Body of pancreas (tissue), 4 donors: Measurements from ENCODE around the gene AKR1C2.
"Not testable (repeated sequence)": the region's sequence is repeated elsewhere in the genome, so short reads cannot be mapped to it uniquely, and the experiment has no call there.

Experiments
- CTCF ChIP-seq, 7 experiments: fragments of 450-650 bp in 4 of 7; fragments of 200-600 bp in 3 of 7; sonication (generic) in 3 of 7; IDR thresholded peaks; one replicate each; pipeline ENCODE4 v1.5.1; 2016 to 2019; ENCODE audit warnings: antibody characterized with exemption in 7 of 7
- POLR2A ChIP-seq, 3 donors: fragments of 450-650 bp; IDR thresholded peaks; one replicate each; pipeline ENCODE4 v1.6.1; 2016; ENCODE audit warnings: antibody characterized with exemption in 3 of 3, mild to moderate bottlenecking in 2 of 3

GRCh38 chr10:4972369-4973142 is 31.1 kb downstream of the AKR1C2 start:
- TF ChIP-seq CTCF, POLR2A (IDR thresholded peaks at IDR 0.05): not testable (repeated sequence)
